ENCODE data around the gene FLOT1.
"Not testable (repeated sequence)": the region's sequence is repeated elsewhere in the genome, so short reads cannot be mapped to it uniquely, and the experiment has no call there.

The FLOT1 gene

DNA sequence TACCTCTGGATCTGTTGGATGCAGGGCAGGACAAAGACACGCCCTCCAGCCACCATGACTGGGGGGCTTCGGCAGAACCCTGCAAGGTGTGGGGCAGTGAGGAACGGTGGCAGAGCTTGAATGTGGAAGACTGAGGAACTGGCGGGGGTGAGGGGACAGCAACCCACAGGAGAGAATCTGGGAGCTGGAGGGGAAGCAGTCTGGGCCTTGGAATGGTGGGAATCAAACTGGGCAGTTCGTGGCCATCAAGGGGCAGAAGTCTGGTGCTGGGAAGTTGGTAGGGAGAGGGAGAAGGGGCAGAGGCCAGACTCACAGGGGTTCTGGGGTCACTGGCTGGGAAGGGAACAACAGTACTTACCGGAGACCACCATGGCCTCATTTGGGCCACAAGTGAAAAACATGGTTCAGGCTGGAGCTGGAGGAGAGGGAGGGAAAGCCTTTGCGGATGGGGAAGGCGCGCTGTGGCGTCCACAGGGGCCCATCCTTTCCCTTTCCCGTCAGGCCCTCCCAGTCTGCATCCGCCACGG, 635 bp downstream of the FLOT1 start:
- peaks cover 71% of the 10 kb centered on the region for H3K4me1 Mint-ChIP-seq
- H3K36me3 Mint-ChIP-seq, result peaks cover 27% of the 10 kb centered on the region
- peak overlapping the region; percentile 97 for H3K4me3 Mint-ChIP-seq
- H3K27ac Mint-ChIP-seq, result peak overlapping the region; percentile 94
- no peaks in the 10 kb centered on the region for H3K27me3 Mint-ChIP-seq
- no peaks in the 10 kb centered on the region for H3K9me3 Mint-ChIP-seq

DNA sequence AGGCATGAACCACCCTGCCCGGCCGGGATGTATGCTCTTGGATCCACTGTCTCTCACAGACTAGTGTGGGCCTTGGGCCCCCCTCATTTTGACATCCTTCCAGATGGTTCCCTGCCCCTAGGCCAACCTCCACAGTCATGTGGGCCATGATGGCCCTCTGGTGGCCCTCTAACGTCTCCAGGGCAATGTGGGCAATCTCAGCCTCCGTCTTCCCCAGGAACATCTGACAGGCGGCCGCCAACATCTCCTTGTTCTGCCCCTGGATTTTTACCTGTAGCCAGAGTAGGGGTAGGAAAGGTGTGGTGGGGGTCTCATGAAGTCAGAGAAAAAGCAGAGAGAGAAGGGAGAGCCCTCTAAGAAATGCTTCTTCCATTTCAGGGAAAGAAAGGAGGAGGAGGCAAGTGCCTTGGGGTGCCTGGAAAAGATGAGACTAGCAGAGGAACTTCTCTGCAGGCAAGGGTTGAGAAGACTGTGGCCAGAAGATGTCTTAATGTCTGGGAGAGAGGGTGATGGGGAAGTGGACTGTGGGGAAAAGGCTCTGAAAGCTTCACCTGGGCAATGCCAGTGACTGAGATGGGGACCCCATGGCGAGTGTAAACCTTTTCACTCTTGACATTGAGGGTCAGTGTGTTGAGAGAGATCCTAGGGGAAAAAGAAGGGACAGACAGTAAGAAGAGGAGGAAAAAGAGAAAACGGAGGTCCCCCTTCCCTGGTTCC, 1.3 kb downstream of the FLOT1 start:
- Mint-ChIP-seq H3K9me3 (no peaks in the 10 kb centered on the region), H3K36me3 (peaks cover 29% of the 10 kb centered on the region), H3K4me1 (peaks cover 74% of the 10 kb centered on the region), H3K27ac (peak overlapping the region; percentile 94), H3K27me3 (no peaks in the 10 kb centered on the region), H3K4me3 (peak overlapping the region; percentile 97)

DNA sequence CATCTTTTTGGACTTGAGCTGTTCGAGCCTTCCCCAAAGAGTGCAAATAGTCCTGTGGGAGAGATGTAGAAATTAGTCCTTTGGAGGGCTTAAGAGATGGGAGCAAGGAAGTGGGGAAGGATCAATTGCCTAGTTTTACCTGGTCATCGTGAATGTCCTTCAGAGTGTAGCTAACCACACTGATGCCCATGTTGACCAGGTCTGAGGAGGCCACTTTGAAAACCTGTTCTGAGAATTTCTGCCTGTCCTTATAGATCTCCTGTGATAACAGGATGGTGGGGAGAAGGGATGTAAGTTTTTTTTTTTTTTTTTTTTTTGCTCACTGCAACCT, 2.0 kb downstream of the FLOT1 start:
- Mint-ChIP-seq H3K36me3 (peaks cover 30% of the 10 kb centered on the region), H3K9me3 (no peaks in the 10 kb centered on the region), H3K27ac (peak overlapping the region; percentile 41), H3K4me1 (peaks cover 78% of the 10 kb centered on the region), H3K4me3 (peak overlapping the region; percentile 97), H3K27me3 (no peaks in the 10 kb centered on the region)

DNA sequence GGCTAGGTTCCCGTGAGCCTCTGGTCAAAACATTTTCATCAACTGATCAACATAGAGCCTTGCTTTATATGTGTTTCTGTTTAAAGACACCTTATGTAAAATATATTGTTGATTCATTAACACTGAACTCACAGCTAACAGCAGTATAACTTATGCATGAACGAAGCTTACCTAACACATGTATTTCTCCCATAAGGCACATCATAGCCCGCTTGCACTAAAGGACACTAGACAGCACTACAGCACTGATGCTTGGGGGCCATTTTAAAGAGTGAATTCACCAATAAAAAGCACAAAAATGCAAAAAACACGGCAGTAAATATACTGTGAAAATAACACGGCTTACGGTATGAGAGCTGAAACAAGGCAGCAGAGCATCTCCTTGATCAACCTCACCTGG, 4.0 kb downstream of the FLOT1 start:
- H3K36me3 Mint-ChIP-seq, result peaks cover 29% of the 10 kb centered on the region
- peak overlapping the region; percentile 64 for H3K4me3 Mint-ChIP-seq
- no peak overlapping the region for H3K27ac Mint-ChIP-seq
- no peaks in the 10 kb centered on the region for H3K27me3 Mint-ChIP-seq
- H3K4me1 Mint-ChIP-seq, result peaks cover 84% of the 10 kb centered on the region
- no peaks in the 10 kb centered on the region for H3K9me3 Mint-ChIP-seq

DNA sequence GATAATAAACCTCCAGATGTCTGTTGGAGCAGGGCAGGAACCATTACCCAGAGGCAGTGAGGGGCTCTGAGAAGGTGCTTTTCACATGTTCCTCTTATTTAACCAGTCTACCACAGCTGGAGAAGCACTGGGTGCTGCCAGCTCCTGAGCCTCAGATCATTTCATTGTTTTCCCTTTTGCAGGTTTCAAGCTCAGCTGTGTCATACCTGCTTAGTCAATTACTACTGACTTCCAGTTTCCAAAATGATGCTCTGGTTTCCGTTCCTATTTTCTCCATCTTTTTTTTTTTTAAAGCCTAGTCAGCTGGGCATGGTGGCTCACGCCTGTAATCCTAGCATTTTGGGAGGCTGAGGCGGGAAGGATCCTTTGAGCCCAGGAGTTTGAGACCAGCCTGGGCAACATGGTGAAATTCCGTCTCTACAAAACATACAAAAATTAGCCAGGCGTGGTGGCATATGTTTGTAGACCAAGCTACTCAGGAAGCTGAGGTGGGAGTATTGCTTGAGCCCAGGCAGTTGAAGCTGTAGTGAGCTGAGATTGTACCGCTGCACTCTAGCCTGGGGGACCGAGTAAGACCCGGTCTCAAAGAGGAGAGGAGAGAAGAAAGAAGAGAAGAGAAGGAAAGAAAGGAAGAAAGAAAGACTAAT, 6.7 kb downstream of the FLOT1 start:
- Mint-ChIP-seq H3K27ac (peak overlapping the region; percentile 93), H3K4me1 (peaks cover 88% of the 10 kb centered on the region), H3K9me3 (no peaks in the 10 kb centered on the region), H3K36me3 (peaks cover 19% of the 10 kb centered on the region), H3K27me3 (no peaks in the 10 kb centered on the region), H3K4me3 (peak overlapping the region; percentile 79)

DNA sequence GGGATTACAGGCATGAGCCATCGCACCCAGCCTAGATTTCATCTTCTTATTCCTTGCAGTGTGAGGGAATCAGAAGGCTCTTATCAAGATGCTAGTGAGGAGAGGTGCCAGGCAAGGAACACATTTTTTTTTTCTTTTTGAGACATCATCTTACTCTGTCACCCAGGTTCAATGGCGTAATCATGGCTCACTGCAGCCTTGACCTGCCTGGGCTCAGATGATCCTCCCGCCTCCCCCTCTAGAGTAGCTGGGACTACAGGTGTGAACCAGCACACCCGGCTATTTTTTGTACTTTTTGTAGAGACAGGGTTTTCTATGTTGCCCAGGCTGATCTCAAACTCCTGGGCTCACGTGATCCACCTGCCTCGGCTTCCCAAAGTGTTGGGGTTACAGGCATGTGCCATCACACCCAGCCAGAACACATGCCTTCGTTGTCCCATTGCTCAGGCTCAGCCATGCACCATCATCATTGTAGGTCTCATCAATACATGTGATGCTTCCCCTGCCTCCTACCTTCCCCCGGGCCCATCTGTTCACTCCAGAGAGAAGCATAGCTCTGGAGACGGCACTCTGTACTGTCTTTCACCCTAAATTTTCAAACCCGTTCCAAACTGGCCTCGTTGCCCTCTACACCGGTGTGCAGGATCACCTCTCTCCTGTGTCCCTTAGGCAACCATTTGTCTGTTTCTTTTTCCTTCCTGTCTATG, 10.1 kb downstream of the FLOT1 start:
- Mint-ChIP-seq H3K4me1 (peaks cover 65% of the 10 kb centered on the region), H3K27ac (no peak overlapping the region), H3K4me3 (peak overlapping the region; percentile 3), H3K9me3 (no peaks in the 10 kb centered on the region), H3K27me3 (no peaks in the 10 kb centered on the region), H3K36me3 (peaks cover 11% of the 10 kb centered on the region)

DNA sequence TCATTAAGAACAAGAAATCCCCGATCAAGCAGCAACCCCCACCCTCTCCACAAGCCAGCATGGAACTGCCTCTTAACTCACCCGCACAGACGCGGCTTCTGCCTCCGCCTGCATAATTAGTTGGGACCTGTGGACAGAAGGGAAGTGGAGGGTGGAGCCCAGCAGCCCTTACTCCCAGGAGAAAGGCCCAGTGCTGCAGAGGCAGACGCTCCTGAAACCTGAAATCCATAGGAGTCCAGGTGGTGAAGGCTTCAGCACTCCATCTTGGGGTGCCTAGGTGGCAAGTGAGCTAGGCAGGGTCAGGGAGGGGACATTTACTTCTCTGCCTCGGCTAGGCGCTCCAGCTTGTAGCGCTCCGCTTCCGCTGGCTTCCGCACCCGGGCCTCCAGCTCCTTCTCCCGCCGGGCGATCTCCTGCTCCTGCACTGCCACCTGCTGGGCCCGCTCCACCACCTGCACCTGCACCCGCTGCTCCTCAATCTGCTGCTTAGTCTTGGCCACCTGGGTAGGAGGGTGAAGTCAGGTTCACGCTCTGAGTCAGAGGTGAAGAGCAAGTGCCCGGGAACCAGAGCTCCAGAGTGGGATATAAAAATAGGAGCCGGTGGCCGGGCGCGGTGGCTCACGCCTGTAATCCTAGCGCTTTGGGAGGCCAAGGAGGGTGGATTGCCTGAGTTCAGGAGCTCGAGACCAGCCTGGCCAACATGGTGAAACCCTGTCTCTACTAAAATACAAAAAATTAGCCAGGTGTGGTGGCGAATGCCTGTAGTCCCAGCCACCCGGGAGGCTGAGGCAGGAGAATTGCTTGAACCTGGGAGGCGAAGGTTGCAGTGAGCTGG, 11.7 kb downstream of the FLOT1 start:
- peaks cover 53% of the 10 kb centered on the region for H3K4me1 Mint-ChIP-seq
- H3K27ac Mint-ChIP-seq, result peak overlapping the region; percentile 43
- H3K4me3 Mint-ChIP-seq, result peak overlapping the region; percentile 78
- H3K9me3 Mint-ChIP-seq, result no peaks in the 10 kb centered on the region
- no peaks in the 10 kb centered on the region for H3K27me3 Mint-ChIP-seq
- peaks cover 5% of the 10 kb centered on the region for H3K36me3 Mint-ChIP-seq

DNA sequence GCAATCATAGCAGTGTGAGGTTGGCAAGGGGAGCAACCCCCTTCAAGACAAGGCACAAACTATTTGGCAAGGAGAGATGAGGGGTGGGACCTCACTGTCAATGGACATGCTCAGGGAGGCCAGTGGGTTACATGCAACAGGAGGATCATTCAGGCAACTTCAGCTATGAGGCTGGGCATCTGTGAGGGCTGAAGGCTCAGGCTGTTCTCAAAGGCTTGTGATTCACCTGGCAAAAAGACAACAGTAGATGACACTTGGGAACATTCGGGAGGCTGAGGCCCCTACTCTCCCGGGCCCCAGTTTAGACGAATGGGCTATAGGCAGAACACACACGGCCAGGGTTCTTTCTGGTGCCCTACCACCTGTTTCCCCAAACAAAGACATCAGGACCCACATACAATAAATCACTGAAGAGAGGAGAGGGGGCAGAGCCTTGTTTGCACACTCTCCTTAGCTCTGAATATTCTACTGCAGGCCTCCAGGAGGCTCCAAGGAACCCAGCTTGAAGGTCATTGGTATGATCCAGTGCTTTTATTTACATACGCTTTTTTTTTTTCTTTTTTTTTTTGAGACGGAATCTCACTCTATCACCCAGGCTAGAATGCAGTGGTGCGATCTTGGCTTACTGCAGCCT, 14.4 kb downstream of the FLOT1 start:
- Mint-ChIP-seq H3K36me3 (peaks cover 11% of the 10 kb centered on the region), H3K27me3 (no peaks in the 10 kb centered on the region), H3K27ac (peak overlapping the region; percentile 70), H3K4me3 (no peak overlapping the region), H3K9me3 (no peaks in the 10 kb centered on the region), H3K4me1 (peaks cover 56% of the 10 kb centered on the region)

DNA sequence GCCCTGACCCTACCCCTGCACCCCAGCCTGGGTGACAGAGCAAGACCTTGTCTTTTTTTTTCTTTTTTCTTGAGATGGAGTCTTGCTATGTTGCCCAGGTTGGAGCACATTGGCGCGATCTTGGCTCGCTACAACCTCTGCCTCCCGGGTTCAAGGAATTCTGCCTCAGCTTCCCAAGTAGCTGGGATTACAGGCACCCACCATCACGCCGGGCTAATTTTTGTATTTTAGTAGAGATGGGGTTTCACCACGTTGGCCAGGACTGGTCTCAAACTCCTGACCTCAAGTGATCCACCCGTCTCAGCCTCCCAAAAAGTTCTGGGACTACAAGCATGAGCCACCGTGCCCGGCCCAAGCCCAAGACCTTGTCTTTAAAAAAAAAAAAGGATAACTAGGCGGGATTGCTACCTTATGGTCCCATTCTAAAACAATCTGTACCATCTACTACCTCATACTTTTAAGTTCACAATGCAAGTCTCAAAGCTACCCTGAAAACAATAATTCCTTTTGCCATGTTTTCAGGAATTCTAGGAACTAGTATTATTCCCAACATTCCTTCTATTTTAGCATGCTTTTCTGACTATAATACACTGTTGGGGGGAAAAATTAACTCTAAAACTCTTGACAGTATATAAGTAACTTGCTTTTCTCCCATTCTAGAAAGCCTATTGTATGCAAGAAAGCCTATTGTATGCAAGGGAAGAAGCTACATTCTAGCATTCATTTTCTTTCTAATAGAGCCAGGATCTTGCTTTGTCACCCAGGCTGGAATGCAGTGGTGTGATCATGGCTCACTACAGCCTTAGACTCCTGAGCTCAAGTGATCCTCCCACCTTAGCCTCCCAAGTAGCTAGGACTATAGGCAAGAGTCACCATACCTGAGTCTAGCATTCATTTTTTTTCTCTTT, 15.7 kb downstream of the FLOT1 start:
- Mint-ChIP-seq H3K4me3 (no peak overlapping the region), H3K9me3 (no peaks in the 10 kb centered on the region), H3K4me1 (peaks cover 51% of the 10 kb centered on the region), H3K27me3 (no peaks in the 10 kb centered on the region), H3K36me3 (peaks cover 17% of the 10 kb centered on the region), H3K27ac (peak overlapping the region; percentile 46)

DNA sequence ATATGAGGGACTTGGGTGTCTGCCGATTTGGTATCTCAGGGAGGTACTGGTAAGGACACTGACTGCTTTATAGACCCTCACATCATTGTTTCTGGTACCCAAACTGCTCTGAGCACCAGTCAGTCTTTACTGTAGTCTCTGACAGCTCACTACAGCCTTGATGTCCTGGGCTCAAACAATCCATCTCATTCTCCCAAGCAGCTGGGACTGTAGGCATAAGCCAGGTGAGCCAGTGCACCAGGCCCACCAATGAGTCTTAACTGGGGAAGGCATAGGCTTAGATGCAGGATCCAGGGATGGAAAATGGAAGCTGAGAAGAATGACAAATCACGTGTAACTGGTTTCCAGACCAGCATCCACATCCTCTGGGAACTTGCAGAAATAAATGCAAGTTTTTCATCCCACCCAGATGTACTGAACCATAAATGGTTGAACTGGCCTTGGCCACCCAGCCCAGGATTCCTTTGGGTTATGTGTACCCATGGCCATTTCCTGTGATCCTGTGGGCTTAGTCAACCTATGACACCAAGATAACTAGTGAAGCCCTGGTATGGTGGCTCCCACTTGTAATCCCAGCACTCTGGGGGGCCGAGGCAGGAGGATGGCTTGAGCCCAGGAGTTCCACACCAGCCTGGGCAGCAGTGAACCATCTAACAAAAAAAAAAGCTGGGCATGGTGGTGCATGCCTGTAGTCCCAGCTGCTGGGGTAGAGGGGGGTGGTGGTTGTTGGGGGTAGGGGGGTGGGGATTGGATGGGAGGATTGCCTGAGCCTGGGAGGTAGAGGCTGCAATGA, 16.6 kb downstream of the FLOT1 start:
- H3K4me1 Mint-ChIP-seq, result peaks cover 45% of the 10 kb centered on the region

DNA sequence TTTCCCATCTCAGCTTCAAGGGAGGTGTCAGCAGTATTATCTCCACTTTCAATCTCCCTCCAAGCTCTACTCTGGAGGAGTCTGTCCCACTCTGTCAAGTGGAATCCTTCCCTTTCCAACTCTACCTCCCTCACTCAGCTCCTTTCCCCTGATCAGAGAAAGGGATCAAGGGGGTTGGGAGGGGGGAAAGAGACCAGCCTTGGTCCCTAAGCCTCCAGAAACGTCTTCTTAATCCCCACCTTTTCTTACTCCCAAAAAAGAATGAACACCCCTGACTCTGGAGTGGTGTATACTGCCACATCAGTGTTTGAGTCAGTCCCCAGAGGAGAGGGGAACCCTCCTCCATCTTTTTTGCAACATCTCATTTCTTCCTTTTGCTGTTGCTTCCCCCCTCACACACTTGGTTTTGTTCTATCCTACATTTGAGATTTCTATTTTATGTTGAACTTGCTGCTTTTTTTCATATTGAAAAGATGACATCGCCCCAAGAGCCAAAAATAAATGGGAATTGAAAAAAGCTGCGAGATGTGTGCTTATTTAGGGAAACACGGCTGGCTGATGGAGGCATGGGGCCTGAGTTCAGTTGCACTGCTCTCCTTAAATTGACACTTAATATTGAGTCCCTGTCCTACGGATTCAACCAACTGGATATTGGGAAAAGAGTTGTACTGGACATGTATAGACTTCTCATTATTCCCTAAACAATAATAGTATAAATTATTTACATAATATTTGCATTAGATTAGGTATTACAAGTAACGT, 17.4 kb downstream of the FLOT1 start:
- H3K36me3 Mint-ChIP-seq, result peaks cover 19% of the 10 kb centered on the region
- H3K27ac Mint-ChIP-seq, result peak overlapping the region; percentile 78
- peak overlapping the region; percentile 76 for H3K4me3 Mint-ChIP-seq
- peaks cover 38% of the 10 kb centered on the region for H3K4me1 Mint-ChIP-seq
- H3K9me3 Mint-ChIP-seq, result no peaks in the 10 kb centered on the region
- H3K27me3 Mint-ChIP-seq, result no peaks in the 10 kb centered on the region

More for the DNA sequence above, 16.6 kb downstream of the FLOT1 start:
- Mint-ChIP-seq H3K9me3 (no peaks in the 10 kb centered on the region), H3K36me3 (peaks cover 20% of the 10 kb centered on the region), H3K4me3 (no peak overlapping the region), H3K27me3 (no peaks in the 10 kb centered on the region), H3K27ac (no peak overlapping the region)

DNA sequence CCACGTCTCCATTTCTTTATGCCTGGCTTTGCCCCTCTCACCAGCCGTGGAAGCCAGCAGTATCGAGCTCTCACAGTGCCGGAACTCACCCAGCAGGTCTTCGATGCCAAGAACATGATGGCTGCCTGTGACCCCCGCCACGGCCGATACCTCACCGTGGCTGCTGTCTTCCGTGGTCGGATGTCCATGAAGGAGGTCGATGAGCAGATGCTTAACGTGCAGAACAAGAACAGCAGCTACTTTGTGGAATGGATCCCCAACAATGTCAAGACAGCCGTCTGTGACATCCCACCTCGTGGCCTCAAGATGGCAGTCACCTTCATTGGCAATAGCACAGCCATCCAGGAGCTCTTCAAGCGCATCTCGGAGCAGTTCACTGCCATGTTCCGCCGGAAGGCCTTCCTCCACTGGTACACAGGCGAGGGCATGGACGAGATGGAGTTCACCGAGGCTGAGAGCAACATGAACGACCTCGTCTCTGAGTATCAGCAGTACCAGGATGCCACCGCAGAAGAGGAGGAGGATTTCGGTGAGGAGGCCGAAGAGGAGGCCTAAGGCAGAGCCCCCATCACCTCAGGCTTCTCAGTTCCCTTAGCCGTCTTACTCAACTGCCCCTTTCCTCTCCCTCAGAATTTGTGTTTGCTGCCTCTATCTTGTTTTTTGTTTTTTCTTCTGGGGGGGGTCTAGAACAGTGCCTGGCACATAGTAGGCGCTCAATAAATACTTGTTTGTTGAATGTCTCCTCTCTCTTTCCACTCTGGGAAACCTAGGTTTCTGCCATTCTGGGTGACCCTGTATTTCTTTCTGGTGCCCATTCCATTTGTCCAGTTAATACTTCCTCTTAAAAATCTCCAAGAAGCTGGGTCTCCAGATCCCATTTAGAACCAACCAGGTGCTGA, 18.4 kb downstream of the FLOT1 start:
- Mint-ChIP-seq H3K36me3 (peaks cover 19% of the 10 kb centered on the region), H3K27ac (peak overlapping the region; percentile 86), H3K4me3 (peak overlapping the region; percentile 67), H3K4me1 (peaks cover 43% of the 10 kb centered on the region)
- H3K9me3 Mint-ChIP-seq, H3K27me3 Mint-ChIP-seq: not testable (repeated sequence)

Data from activated naive CD4-positive, alpha-beta T cell treated with anti-CD3 and anti-CD28 coated beads, Interleukin-2, amount 50 U/mL, for 24 hours (primary cell).